ENCODE data around the gene ITPR2.
"Not testable (repeated sequence)": the region's sequence is repeated elsewhere in the genome, so short reads cannot be mapped to it uniquely, and the experiment has no call there.

The ITPR2 gene

DNA sequence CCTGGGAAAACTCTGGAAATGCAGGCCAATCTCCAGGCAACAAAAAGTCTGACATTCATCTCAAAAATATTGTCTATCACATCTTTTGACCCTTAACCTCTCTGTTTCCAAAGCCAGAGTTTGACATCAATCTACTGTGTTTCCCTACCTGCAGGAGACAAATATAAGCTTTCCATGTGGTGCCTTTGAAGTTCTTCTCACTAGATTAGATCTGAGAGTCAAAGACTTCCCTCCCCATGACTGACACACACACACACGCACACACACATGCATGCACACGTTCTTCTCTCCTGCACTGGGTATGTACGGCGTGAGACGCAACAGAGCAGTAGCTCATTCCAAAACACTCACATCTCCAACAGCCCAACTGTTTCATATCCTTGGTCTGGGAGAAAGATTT, 8.1 kb upstream of the ITPR2 start:
- Histone ChIP-seq H3K9ac (ENCODE audit: low read length) (no peak overlapping the region), H3K4me1 (ENCODE audit: low read length) (peaks cover 10% of the 10 kb centered on the region), H3K27ac (ENCODE audit: low read length) (no peak overlapping the region), H3K79me2 (ENCODE audit: low read length) (no peaks in the 10 kb centered on the region), H3K9me3 (ENCODE audit: insufficient read depth, low read length) (no peaks in the 10 kb centered on the region), H4K20me1 (ENCODE audit: insufficient read depth, low read length) (no peaks in the 10 kb centered on the region), H2AFZ (ENCODE audit: low read depth, low read length) (no peak overlapping the region), H3K4me2 (ENCODE audit: low read length) (no peak overlapping the region), H3K27me3 (ENCODE audit: low read depth, low read length) (no peaks in the 10 kb centered on the region), H3K4me3 (ENCODE audit: low read length) (no peak overlapping the region), H3K36me3 (replicated peaks; ENCODE audit: low read depth, low read length) (no peaks in the 10 kb centered on the region)
- TF ChIP-seq EZH2phosphoT487 (IDR thresholded peaks at IDR 0.05; ENCODE audit: low read depth) (no peak), CTCF (IDR thresholded peaks at IDR 0.05; ENCODE audit: low read depth, low read length) (no peak)

GRCh38 chr12:26839512-26839911, 6.5 kb upstream of the ITPR2 start:
- H4K20me1 ChIP-seq (ENCODE audit: insufficient read depth, low read length): no peaks in the 10 kb centered on the region
- H3K27me3 ChIP-seq (ENCODE audit: low read depth, low read length): no peaks in the 10 kb centered on the region
- no peak overlapping the region for H3K27ac ChIP-seq (ENCODE audit: low read length)
- H3K36me3 ChIP-seq (replicated peaks; ENCODE audit: low read depth, low read length): no peaks in the 10 kb centered on the region
- no peaks in the 10 kb centered on the region for H3K9me3 ChIP-seq (ENCODE audit: insufficient read depth, low read length)
- H3K4me2 ChIP-seq (ENCODE audit: low read length): no peak overlapping the region
- no peaks in the 10 kb centered on the region for H3K79me2 ChIP-seq (ENCODE audit: low read length)
- TF ChIP-seq CTCF (IDR thresholded peaks at IDR 0.05; ENCODE audit: low read depth, low read length) (no peak), EZH2phosphoT487 (IDR thresholded peaks at IDR 0.05; ENCODE audit: low read depth) (no peak)
- H3K4me1 ChIP-seq (ENCODE audit: low read length): no peaks in the 10 kb centered on the region
- no peak overlapping the region for H2AFZ ChIP-seq (ENCODE audit: low read depth, low read length)
- no peak overlapping the region for H3K9ac ChIP-seq (ENCODE audit: low read length)
- no peak overlapping the region for H3K4me3 ChIP-seq (ENCODE audit: low read length)

DNA sequence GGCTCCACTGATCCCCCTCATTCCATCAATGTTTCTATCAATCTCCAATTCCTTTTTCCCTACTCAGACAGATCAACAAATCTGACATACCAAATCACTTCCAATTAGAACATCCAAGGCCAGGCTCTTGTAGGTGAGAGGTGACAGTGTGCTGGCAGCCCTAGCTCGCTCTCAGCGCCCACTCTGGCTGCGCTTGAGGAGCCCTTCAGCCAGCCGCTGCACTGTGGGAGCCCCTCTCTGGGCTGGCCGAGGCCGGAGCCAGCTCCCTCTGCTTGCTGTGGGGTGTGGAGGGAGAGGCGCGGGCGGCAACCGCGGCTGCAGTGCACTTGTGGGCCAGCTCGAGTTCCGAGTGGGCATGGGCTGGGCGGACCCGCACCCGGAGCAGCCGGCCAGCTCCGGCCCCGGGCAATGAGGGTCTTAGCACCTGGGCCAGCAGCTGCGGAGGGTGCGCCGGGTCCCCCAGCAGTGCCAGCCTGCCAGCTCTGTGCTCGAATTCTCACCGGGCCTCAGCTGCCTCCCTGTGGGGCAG, 6.0 kb upstream of the ITPR2 start:
- H3K4me3 ChIP-seq (ENCODE audit: low read length): no peak overlapping the region
- no peak overlapping the region for H3K4me2 ChIP-seq (ENCODE audit: low read length)
- no peaks in the 10 kb centered on the region for H3K79me2 ChIP-seq (ENCODE audit: low read length)
- no peak overlapping the region for H3K9ac ChIP-seq (ENCODE audit: low read length)
- TF ChIP-seq CTCF (IDR thresholded peaks at IDR 0.05; ENCODE audit: low read depth, low read length): no peak
- no peak for TF ChIP-seq EZH2phosphoT487 (IDR thresholded peaks at IDR 0.05; ENCODE audit: low read depth)
- H3K4me1 ChIP-seq (ENCODE audit: low read length): peaks cover 3% of the 10 kb centered on the region
- H3K27me3 ChIP-seq (ENCODE audit: low read depth, low read length): no peaks in the 10 kb centered on the region
- no peak overlapping the region for H2AFZ ChIP-seq (ENCODE audit: low read depth, low read length)
- H3K27ac ChIP-seq (ENCODE audit: low read length): no peak overlapping the region
- H3K9me3 ChIP-seq (ENCODE audit: insufficient read depth, low read length): no peaks in the 10 kb centered on the region
- H4K20me1 ChIP-seq (ENCODE audit: insufficient read depth, low read length): no peaks in the 10 kb centered on the region
- H3K36me3 ChIP-seq (replicated peaks; ENCODE audit: low read depth, low read length): no peaks in the 10 kb centered on the region

GRCh38 chr12:26836201-26836600, 3.2 kb upstream of the ITPR2 start:
- no peaks in the 10 kb centered on the region for H3K9me3 ChIP-seq (ENCODE audit: insufficient read depth, low read length)
- H3K27me3 ChIP-seq (ENCODE audit: low read depth, low read length): no peaks in the 10 kb centered on the region
- no peak overlapping the region for H3K9ac ChIP-seq (ENCODE audit: low read length)
- no peak overlapping the region for H3K27ac ChIP-seq (ENCODE audit: low read length)
- peaks cover 5% of the 10 kb centered on the region for H3K36me3 ChIP-seq (replicated peaks; ENCODE audit: low read depth, low read length)
- TF ChIP-seq EZH2phosphoT487 (IDR thresholded peaks at IDR 0.05; ENCODE audit: low read depth) (no peak), CTCF (IDR thresholded peaks at IDR 0.05; ENCODE audit: low read depth, low read length) (no peak)
- H3K4me3 ChIP-seq (ENCODE audit: low read length): no peak overlapping the region
- peaks cover 16% of the 10 kb centered on the region for H3K79me2 ChIP-seq (ENCODE audit: low read length)
- no peak overlapping the region for H3K4me2 ChIP-seq (ENCODE audit: low read length)
- H2AFZ ChIP-seq (ENCODE audit: low read depth, low read length): no peak overlapping the region
- peaks cover 8% of the 10 kb centered on the region for H3K4me1 ChIP-seq (ENCODE audit: low read length)
- H4K20me1 ChIP-seq (ENCODE audit: insufficient read depth, low read length): peaks cover 5% of the 10 kb centered on the region

- Histone ChIP-seq H3K4me3 (ENCODE audit: low read length) (0 out of 2 replicates have a peak overlapping the region, but pooled peaks have one; percentile 81), H3K36me3 (replicated peaks; ENCODE audit: low read depth, low read length) (peaks cover 17% of the 10 kb centered on the region), H3K79me2 (ENCODE audit: low read length) (peaks cover 32% of the 10 kb centered on the region), H3K4me1 (ENCODE audit: low read length) (peaks cover 22% of the 10 kb centered on the region), H4K20me1 (ENCODE audit: insufficient read depth, low read length) (peaks cover 20% of the 10 kb centered on the region)
- H3K9me3 ChIP-seq (ENCODE audit: insufficient read depth, low read length); H3K9ac ChIP-seq (ENCODE audit: low read length); H3K27ac ChIP-seq (ENCODE audit: low read length); H3K4me2 ChIP-seq (ENCODE audit: low read length); H2AFZ ChIP-seq (ENCODE audit: low read depth, low read length); H3K27me3 ChIP-seq (ENCODE audit: low read depth, low read length): not testable (repeated sequence)
Measured at GRCh38 chr12:26834503-26835060, 1.6 kb upstream of the ITPR2 start.

All from OCI-LY3 (cell line).